CD4-positive, alpha-beta T cell treated with Interleukin-6 at 100 ng/mL for 8 hours (primary cell): ENCODE measurements around the gene GPR160.
A peak's percentile ranks its signal among the peaks of the same experiment; 100 is the strongest.
"Not testable (repeated sequence)": the region's sequence is repeated elsewhere in the genome, so short reads cannot be mapped to it uniquely, and the experiment has no call there.

Source experiments
- DNase-seq: peaks from one replicate; pipeline ENCODE4 v3.0.0-alpha.2; 2020; ENCODE audit warnings: mixed read lengths, low spot score

The GPR160 gene

GRCh38 chr3:170037463-170038433 lies at the start of gene GPR160:
TSS of gene GPR160 (plus strand) at chr3:170037995. CDS start at chr3:170083973, 45,978 bp downstream.
- peak; percentile 72 for DNase-seq

GRCh38 chr3:169990431-169990830 lies 47.4 kb upstream of the GPR160 start:
- DNase-seq, result no peak

- no peak for DNase-seq
Observed at GRCh38 chr3:169992156-169992555, 45.6 kb upstream of the GPR160 start.

GRCh38 chr3:169992781-169993180 lies 45.0 kb upstream of the GPR160 start:
- no peak for DNase-seq

GRCh38 chr3:169993761-169994160 lies 44.0 kb upstream of the GPR160 start:
- no peak for DNase-seq

GRCh38 chr3:169996063-169996462 lies 41.7 kb upstream of the GPR160 start:
- DNase-seq, result no peak

- no peak for DNase-seq
Observed at GRCh38 chr3:169998668-169999131, 39.1 kb upstream of the GPR160 start.

- DNase-seq, result no peak
Observed at GRCh38 chr3:169999433-169999832, 38.4 kb upstream of the GPR160 start.

GRCh38 chr3:170000051-170000450 lies 37.7 kb upstream of the GPR160 start:
- DNase-seq, result no peak

GRCh38 chr3:170002231-170002630 lies 35.6 kb upstream of the GPR160 start:
- no peak for DNase-seq

GRCh38 chr3:170002879-170003278 lies 34.9 kb upstream of the GPR160 start:
- no peak for DNase-seq

GRCh38 chr3:170003881-170004356 lies 33.9 kb upstream of the GPR160 start:
- no peak for DNase-seq

GRCh38 chr3:170007031-170007663 lies 30.6 kb upstream of the GPR160 start:
- peak; percentile 49 for DNase-seq

- no peak for DNase-seq
Observed at GRCh38 chr3:170010498-170010897, 27.3 kb upstream of the GPR160 start.

- no peak for DNase-seq
Observed at GRCh38 chr3:170012683-170013400, 25.0 kb upstream of the GPR160 start.

- no peak for DNase-seq
Observed at GRCh38 chr3:170016057-170016456, 21.7 kb upstream of the GPR160 start.

GRCh38 chr3:170019306-170019705 lies 18.5 kb upstream of the GPR160 start:
- not testable (repeated sequence) for DNase-seq

GRCh38 chr3:170021083-170021482 lies 16.7 kb upstream of the GPR160 start:
- peak; percentile 10 for DNase-seq

- DNase-seq, result no peak
Observed at GRCh38 chr3:170022336-170022735, 15.5 kb upstream of the GPR160 start.

- DNase-seq, result no peak
Observed at GRCh38 chr3:170023165-170023564, 14.6 kb upstream of the GPR160 start.

GRCh38 chr3:170024581-170024980 lies 13.2 kb upstream of the GPR160 start:
- DNase-seq, result no peak
